AG10803 (cell line): ENCODE measurements around the gene ASB9.
"Not testable (repeated sequence)": the region's sequence is repeated elsewhere in the genome, so short reads cannot be mapped to it uniquely, and the experiment has no call there.

Experiments used
- DNase-seq: peaks from one replicate; pipeline ENCODE4 v3.0.0; 2010; ENCODE audit warnings: low read depth
- H3K4me3 ChIP-seq: 2 replicates; pipeline ENCODE4 v1.5.1; 2011; ENCODE audit warnings: mild to moderate bottlenecking, low read length, control low read depth
- TF ChIP-seq, protein P1 (sequence below): conservative IDR thresholded peaks from 2 replicates; pipeline ENCODE4 v1.5.1; 2011; ENCODE audit warnings: mild to moderate bottlenecking, low read length, control low read depth, inconsistent platforms

ASB9 gene, protein sequence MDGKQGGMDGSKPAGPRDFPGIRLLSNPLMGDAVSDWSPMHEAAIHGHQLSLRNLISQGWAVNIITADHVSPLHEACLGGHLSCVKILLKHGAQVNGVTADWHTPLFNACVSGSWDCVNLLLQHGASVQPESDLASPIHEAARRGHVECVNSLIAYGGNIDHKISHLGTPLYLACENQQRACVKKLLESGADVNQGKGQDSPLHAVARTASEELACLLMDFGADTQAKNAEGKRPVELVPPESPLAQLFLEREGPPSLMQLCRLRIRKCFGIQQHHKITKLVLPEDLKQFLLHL

DNA sequence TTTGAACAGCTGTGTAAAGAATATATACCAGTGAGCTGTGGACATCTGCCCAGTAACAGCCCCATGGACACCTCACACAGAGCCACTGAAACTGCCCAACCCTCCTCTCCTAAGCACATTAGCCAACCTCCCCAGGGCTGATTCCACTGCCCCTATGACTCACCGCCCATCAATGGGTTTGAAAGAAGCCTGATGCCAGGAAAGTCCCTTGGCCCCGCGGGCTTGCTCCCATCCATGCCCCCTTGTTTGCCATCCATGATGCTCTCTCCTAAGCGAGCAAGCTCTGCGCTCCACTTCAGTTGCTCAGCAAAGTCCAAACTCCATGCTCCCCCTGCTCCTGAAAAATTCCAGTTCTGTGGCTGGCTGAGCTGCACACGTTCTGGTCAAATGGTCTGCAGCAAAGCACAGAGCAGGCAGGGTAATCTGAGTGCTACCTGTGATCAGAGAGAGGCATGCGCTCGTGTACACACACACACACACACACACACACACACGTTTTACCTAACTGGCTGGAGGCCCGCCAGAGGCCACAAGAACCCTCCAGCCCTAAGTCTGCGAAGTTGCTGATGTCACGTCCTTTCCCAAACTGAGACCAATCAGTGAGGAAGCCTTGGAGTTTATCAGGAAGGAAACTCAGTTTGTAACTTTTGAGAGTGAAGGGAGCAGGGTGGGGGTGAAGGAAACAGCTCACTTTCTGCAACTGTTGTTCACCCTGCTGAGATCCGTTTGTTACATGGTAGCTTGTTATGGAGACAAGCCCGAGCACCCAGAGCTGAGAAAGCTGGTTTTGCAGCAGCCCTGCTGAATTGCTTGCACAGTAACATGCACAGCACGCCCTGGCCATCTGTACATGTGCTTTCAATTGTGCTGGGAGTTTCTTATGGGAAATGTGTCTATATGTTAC lies at the start of gene ASB9:
Gene ASB9 (minus strand): TSS at position 466 of the 904 bp plus-strand sequence. CDS start 209 bp downstream, at position 257.
- H3K4me3 ChIP-seq = no peak within 1 kb of the TSS

DNA sequence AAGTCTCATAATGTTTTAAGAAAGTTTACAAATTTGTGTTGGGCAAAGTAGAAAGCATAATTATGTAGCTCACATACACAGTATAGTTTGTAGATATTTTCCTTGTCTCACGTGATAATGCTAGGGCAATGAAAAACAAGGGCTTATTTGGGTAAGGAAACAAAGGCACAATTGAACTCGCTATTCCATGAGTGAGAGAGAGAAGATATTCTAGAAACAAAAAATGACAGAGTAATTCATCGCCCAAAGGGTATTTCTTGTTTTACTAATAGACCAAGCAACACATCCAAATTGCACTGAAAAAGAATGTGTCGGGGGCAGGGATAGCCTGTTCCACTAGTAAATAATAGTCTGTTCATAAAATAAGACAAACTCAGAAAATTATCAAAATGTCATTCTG lies 49.2 kb upstream of the ASB9 start:
- TF ChIP-seq, protein P1, sequence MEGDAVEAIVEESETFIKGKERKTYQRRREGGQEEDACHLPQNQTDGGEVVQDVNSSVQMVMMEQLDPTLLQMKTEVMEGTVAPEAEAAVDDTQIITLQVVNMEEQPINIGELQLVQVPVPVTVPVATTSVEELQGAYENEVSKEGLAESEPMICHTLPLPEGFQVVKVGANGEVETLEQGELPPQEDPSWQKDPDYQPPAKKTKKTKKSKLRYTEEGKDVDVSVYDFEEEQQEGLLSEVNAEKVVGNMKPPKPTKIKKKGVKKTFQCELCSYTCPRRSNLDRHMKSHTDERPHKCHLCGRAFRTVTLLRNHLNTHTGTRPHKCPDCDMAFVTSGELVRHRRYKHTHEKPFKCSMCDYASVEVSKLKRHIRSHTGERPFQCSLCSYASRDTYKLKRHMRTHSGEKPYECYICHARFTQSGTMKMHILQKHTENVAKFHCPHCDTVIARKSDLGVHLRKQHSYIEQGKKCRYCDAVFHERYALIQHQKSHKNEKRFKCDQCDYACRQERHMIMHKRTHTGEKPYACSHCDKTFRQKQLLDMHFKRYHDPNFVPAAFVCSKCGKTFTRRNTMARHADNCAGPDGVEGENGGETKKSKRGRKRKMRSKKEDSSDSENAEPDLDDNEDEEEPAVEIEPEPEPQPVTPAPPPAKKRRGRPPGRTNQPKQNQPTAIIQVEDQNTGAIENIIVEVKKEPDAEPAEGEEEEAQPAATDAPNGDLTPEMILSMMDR = no peak
- H3K4me3 ChIP-seq = no peak overlapping the region
- no peak for DNase-seq

More for the DNA sequence above, at the start of gene ASB9:
- TF ChIP-seq, protein P1 = no peak
- peak; percentile 35 for DNase-seq

DNA sequence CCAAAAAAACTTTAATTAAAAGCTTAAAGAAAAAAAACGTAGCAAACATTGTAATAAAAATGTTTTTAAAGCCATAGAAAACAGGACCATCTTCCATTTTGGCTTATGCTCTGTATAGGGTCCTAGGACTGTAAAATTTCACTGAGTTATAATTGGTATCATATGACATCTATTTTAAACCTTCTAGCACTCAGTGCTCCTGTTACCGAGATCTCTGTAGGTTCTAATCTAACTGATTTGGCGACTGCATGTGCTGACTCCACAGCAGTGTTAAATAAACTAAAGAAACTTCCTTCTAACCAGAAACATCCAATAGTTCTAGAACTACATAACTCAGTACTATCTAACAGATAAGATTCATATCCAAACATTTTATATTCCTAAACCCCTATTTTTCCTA lies 45.6 kb upstream of the ASB9 start, which contains the start of gene ASB11:
Gene ASB11 (minus strand): TSS at position 132 of the 400 bp plus-strand sequence. CDS start 35 bp downstream, at position 97.
- DNase-seq = no peak
- no peak within 1 kb of the TSS for H3K4me3 ChIP-seq
- TF ChIP-seq, protein P1 = no peak

DNA sequence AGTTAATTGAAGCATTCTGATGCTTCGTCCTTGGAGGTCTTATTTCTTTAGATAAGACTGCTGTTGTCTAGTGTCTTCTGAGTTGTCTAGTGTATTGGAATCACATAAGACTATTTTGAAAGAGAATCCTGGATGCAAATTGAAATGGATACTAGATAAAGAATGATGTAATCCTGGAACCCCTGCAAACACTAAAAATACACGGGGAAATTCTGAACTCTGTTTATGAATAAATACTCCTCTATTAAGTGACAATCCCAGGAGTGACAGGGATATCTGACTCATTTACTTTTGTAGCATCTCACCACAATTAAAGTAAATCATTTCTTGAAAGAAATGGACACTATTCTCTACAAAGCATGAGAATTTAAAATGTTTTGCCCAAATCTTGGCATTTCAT lies 44.6 kb upstream of the ASB9 start:
- no peak for DNase-seq
- TF ChIP-seq, protein P1 = no peak
- no peak overlapping the region for H3K4me3 ChIP-seq

DNA sequence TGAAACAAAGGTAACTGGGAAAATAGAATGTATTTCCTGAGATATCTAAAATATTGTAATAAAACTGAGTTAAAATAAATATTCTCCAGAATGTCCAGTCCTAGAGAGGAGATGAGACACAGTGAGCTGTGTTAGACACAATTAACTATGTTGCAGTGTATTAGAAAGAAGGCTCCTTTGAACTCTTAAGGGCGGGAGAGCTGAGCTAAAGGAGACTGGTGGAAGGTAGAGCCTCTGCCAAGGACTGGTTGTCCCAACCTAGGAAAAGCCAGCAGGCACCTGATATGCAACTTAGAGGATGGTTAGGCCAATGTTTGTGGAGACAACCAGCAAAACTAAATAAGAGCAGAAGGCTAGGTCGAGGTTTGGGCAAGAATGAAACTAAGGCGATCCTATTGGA lies 41.2 kb upstream of the ASB9 start:
- TF ChIP-seq, protein P1 = no peak
- no peak for DNase-seq
- no peak overlapping the region for H3K4me3 ChIP-seq

DNA sequence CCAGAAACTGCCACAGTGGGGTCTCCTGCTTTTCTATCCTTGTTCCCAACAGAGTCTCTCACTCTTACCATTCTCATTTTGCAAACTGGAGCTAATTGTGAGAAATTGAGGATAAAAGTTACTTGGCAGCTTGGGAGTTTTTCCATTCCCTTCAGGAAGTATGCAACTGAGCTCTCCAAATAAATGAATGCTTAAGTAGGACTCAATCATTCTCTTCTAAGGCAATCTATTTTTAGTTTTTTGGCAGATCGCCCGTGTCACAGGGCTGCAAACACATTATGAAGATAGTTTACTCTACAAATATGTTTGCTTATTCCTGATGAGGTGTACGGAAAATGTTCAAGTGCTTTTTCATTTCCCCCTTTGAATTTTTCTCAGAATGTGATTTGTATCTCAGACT lies 40.2 kb upstream of the ASB9 start:
- no peak overlapping the region for H3K4me3 ChIP-seq
- peak; percentile 8 for DNase-seq
- TF ChIP-seq, protein P1 = no peak

DNA sequence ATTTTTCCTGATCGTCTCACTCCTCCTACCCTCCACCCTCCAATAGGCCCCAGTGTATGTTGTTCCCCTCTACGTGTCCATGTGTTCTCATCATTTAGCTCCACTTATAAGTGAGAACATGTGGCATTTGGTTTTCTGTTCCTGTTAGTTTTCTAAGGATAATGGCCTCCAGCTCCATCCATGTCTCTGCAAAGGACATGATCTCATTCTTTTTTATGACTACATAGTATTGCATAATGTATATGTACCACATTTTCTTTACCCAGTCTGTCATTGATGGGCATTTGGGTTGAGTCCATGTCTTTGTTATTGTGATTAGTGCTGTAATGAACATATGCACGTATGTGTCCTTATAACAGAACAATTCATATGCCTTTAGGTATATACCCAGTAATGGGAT lies 36.0 kb upstream of the ASB9 start:
- not testable (repeated sequence) for H3K4me3 ChIP-seq, DNase-seq
